GM06990 (cell line): ENCODE data around the gene MUC4.

ENCODE experiments used
- DNase-seq: peaks from one replicate; pipeline ENCODE4 v3.0.0-alpha.2; 2011; ENCODE audit not compliant: insufficient read length; ENCODE audit errors: extremely low read depth
- H3K27me3 ChIP-seq: replicated peaks from 2 replicates; pipeline ENCODE4 v1.6.0; 2011; ENCODE audit warnings: low read length; ENCODE audit not compliant: control insufficient read depth, insufficient read depth
- H3K36me3 ChIP-seq: 2 replicates; pipeline ENCODE4 v1.5.1; 2011; ENCODE audit warnings: low read length; ENCODE audit not compliant: control insufficient read depth, insufficient read depth
- H3K4me3 ChIP-seq: replicated peaks from 2 replicates; pipeline ENCODE4 v1.5.1; 2011; ENCODE audit warnings: low read depth, mild to moderate bottlenecking, control low read depth, low read length
- TF ChIP-seq, protein P1 (sequence below): IDR thresholded peaks from 2 replicates; pipeline ENCODE4 v1.5.1; 2011; ENCODE audit warnings: low read length, control low read depth, mild to moderate bottlenecking, inconsistent platforms; ENCODE audit not compliant: insufficient read depth, poor library complexity, severe bottlenecking

The MUC4 gene

DNA sequence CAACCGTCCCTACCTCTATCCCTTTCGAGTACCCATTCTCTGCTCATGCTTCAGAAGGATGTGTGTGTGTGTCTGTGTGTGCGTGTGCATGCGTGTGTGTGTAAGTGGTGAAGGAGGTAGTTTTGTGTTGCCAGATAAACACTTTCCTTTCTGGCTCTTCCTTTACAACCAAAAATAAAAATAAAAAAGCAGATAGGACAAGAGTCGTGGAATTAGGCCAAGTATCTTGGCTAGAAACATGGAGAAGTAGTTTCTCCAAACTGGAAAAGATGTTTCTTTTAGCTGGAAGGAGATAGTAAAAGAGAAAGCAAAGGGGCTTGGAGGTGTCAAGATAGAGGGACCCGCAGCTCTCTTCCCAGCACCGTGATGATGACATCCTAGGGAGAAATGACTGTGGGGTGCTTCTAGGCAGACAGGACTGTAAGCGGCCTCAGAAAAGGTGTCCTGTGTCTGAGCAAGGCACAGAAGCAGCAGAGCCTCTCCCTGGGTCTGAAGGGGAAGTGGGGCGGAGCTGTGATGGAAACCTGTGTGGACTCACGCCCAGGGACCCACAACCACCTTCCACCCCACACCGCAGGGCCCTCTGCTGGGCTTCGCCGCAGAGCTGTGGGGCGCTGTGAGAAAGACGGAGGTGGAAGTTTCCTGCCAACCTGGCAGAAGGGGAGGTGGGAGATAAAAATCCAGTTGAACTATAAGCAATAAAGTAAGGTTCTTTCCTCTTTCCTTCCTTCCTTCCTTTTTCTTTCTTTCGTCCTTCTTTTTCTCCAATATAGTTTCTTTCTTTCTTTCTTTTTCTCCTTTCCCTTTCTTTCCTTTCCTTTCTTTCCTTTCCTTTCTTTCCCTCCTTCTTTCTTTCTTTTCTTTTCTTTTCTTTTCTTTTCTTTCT lies 55.7 kb downstream of the MUC4 start:
- TF ChIP-seq, protein P1, sequence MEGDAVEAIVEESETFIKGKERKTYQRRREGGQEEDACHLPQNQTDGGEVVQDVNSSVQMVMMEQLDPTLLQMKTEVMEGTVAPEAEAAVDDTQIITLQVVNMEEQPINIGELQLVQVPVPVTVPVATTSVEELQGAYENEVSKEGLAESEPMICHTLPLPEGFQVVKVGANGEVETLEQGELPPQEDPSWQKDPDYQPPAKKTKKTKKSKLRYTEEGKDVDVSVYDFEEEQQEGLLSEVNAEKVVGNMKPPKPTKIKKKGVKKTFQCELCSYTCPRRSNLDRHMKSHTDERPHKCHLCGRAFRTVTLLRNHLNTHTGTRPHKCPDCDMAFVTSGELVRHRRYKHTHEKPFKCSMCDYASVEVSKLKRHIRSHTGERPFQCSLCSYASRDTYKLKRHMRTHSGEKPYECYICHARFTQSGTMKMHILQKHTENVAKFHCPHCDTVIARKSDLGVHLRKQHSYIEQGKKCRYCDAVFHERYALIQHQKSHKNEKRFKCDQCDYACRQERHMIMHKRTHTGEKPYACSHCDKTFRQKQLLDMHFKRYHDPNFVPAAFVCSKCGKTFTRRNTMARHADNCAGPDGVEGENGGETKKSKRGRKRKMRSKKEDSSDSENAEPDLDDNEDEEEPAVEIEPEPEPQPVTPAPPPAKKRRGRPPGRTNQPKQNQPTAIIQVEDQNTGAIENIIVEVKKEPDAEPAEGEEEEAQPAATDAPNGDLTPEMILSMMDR, result no peak
- no peak for DNase-seq
- Histone ChIP-seq H3K27me3 (no peaks in the 10 kb centered on the region; the same call in none of the 2 replicates), H3K4me3 (no peak overlapping the region), H3K36me3 (no peaks in the 10 kb centered on the region)

DNA sequence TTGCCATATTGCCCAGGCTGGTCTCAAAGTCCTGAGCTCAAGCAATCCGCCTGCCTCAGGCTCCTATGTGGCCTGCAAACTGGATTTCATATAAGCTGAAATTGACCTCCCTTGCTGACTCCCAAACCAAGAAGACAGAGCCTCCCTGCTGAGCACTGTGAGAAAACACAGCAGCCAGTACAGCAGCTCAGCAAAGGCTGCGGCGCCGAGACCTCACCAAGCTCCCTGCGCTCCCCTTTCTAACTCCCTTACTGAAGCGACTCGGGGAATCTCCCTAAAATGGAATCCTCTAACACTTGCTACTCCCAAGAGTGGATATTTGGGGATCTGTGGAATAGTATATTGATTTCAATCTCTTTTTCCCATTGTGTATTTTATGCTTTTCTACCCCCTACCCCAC lies 56.3 kb downstream of the MUC4 start:
- TF ChIP-seq, protein P1, result no peak
- Histone ChIP-seq H3K36me3 (no peaks in the 10 kb centered on the region), H3K4me3 (no peak overlapping the region), H3K27me3 (no peaks in the 10 kb centered on the region; the same call in none of the 2 replicates)
- DNase-seq, result no peak

DNA sequence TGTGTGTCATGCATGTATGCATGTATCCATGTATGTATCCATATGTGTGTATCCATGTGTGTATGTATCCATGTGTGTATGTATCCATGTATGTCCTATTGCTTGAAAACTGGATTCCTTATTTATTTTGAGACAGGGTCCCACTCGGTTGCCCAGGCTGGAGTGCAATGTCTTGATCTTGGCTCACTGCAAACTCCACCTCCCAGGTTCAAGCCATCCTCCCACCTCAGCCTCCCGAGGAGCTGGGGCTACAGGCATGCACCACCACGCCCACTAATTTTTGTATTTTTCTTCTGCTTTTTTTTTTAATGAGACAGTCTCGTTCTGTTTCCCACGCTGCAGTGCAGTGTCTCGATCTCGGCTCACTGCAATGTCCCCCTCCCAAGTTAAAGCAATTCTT lies 56.8 kb downstream of the MUC4 start:
- no peaks in the 10 kb centered on the region; the same call in none of the 2 replicates for H3K27me3 ChIP-seq
- no peak overlapping the region for H3K4me3 ChIP-seq
- H3K36me3 ChIP-seq, result no peaks in the 10 kb centered on the region
- TF ChIP-seq, protein P1, result no peak
- no peak for DNase-seq

DNA sequence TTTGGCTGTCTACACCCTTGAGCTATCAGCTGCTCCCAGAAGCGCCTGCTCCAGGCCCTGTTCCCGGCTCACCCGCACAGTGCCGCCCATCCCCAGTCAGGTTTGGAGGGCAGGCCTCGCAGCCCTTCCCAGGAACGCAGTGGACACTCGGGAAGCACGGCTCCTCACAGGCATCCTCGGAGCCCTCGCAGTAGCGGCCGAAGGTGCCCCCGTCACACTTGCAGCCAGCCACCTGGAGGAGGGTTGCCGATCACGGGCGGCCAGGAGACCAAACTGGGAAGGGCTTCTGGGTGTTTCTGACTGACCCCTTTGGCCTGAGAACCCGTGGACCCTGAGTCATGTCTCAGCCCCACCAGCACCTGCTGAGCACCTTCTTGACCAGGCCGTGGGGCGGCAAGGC lies 57.6 kb downstream of the MUC4 start:
- DNase-seq, result no peak
- TF ChIP-seq, protein P1, result no peak
- H3K27me3 ChIP-seq, result no peaks in the 10 kb centered on the region; the same call in none of the 2 replicates

DNA sequence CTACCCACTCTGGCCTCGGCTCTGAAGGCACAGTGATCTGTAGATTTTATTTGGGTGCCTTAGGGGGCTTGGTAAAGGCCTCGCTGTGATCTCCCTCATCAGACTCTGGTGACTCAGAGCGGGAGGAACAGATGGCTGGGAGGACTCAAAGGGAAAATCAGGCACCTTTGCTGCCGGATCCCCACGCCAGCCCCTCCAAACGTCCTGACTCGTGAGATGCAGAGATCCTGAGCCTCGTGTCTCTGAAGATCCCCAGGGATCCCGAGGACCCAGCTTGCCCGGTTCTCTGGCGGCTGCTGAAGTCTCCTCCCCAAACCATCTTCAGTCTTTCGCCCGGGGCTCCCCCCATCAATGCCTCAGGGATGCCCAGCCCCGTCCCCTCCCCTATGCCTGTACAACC lies 58.1 kb downstream of the MUC4 start:
- no peak for DNase-seq
- Histone ChIP-seq H3K36me3 (no peaks in the 10 kb centered on the region), H3K4me3 (no peak overlapping the region), H3K27me3 (no peaks in the 10 kb centered on the region; the same call in none of the 2 replicates)
- TF ChIP-seq, protein P1, result no peak

More for the DNA sequence above, 57.6 kb downstream of the MUC4 start:
- Histone ChIP-seq H3K4me3 (no peak overlapping the region), H3K36me3 (no peaks in the 10 kb centered on the region)
